Lung (tissue), 12 donors: Measurements from ENCODE around the gene C14orf119. TPM values are rescaled to one million over a fixed set of nuclear protein-coding genes. Genes with fewer than 3 reads are reported as not detected.
A peak's percentile ranks its signal among the peaks of the same experiment; 100 is the strongest.

Source experiments
- ATAC-seq: fragments of 200-7000 bp; cut with Tn5 transposase; one replicate; pipeline ENCODE4 v1.9.1; 2020; ENCODE audit warnings: moderate number of reproducible peaks; ENCODE audit not compliant: insufficient read depth, low FRiP score
- DNase-seq, 3 donors: peaks; one replicate each; pipeline ENCODE4 v3.0.0-alpha.2; 2013 to 2017
- H3K27ac ChIP-seq, 2 donors: one replicate each; pipeline ENCODE4 v1.5.1; 2013; ENCODE audit warnings: mild to moderate bottlenecking in 2 of 2, moderate library complexity in 2 of 2, control low read depth in 1 of 2, inconsistent platforms in 1 of 2, low read depth in 1 of 2, low read length in 1 of 2
- H3K27me3 ChIP-seq, 3 donors: one replicate each; pipeline ENCODE4 v1.5.1; 2013; ENCODE audit warnings: low read length in 2 of 3; ENCODE audit not compliant: control insufficient read depth in 3 of 3, insufficient read depth in 3 of 3
- H3K36me3 ChIP-seq, 4 donors: one replicate each; pipeline ENCODE4 v1.5.1; 2013; ENCODE audit warnings: low read length in 4 of 4, mild to moderate bottlenecking in 1 of 4, moderate library complexity in 1 of 4; ENCODE audit not compliant: control insufficient read depth in 4 of 4, insufficient read depth in 4 of 4
- H3K4me1 ChIP-seq, 5 donors: one replicate each; pipeline ENCODE4 v1.5.1; 2013; ENCODE audit warnings: low read length in 5 of 5, mild to moderate bottlenecking in 2 of 5, moderate library complexity in 1 of 5; ENCODE audit not compliant: control insufficient read depth in 5 of 5, insufficient read depth in 5 of 5
- H3K4me3 ChIP-seq: one replicate; pipeline ENCODE4 v1.5.1; 2013; ENCODE audit warnings: mild to moderate bottlenecking, control low read depth, moderate library complexity
- H3K9ac ChIP-seq, 2 donors: one replicate each; pipeline ENCODE4 v1.5.1; 2013; ENCODE audit warnings: low read length in 2 of 2, control low read depth in 1 of 2; ENCODE audit not compliant: insufficient read depth in 1 of 2
- H3K9me3 ChIP-seq, 4 donors: one replicate each; pipeline ENCODE4 v1.5.1; 2013; ENCODE audit warnings: low read length in 3 of 4, mild to moderate bottlenecking in 1 of 4, moderate library complexity in 1 of 4; ENCODE audit not compliant: control insufficient read depth in 4 of 4, insufficient read depth in 3 of 4
- CTCF ChIP-seq: IDR thresholded peaks from 2 replicates; pipeline ENCODE4 v1.5.1; 2012; ENCODE audit warnings: mild to moderate bottlenecking; ENCODE audit errors: control extremely low read depth, extremely low read depth
- WGBS, 2 donors: extraction: QIAGEN DNeasy Blood & Tissue Kit; methylation state at CpG; one replicate each; pipeline ENCODE4 v1.1.7; 2013; 5-methylcytosine and 5-hydroxymethylcytosine counted together
- polyA plus RNA-seq, 2 donors: library from polyadenylated mRNA; stranded (reverse); fragments of 200-250 nt; gene quantifications; one replicate each; pipeline ENCODE4 v1.2.1, GENCODE V29; 2013
- total RNA-seq, 2 donors: library from RNA; depleted of rRNA in 1 of 2; stranded (reverse); fragments of >200 nt in 1 of 2; gene quantifications; one replicate each; pipeline ENCODE4 v1.2.1, GENCODE V29; 2014 to 2021
- donor health status: control.
- donor health status: control.
- donor health status: Bipolar disorder and iron deficiency.
- donor health status: healthy.
- donor health status: DM: yes; HTN: yes; CAD: no.

The C14orf119 gene
- total and polyA plus RNA-seq, 4 donors: 23.9 to 64.9 (median 41.4) TPM

GRCh38 chr14:23142826-23143225, 47.5 kb downstream of the C14orf119 start:
- H3K4me3 ChIP-seq: no peak overlapping the region
- ATAC-seq (no peak), DNase-seq (no peak)
- no peaks in the 10 kb centered on the region for H3K9me3 ChIP-seq
- H3K36me3 ChIP-seq: peaks cover 0 to 47% (median 23%) of the 10 kb centered on the region in 4 donors
- no peak for TF ChIP-seq CTCF
- H3K27ac ChIP-seq: peak overlapping the region in 1 of 2 donors; percentile 38
- H3K4me1 ChIP-seq: peaks cover 0 to 8% (median 5%) of the 10 kb centered on the region in 5 donors
- no peak overlapping the region for H3K9ac ChIP-seq
- no peaks in the 10 kb centered on the region for H3K27me3 ChIP-seq
- 79 to 84% methylated on average over 4 of the region's 4 CpGs for WGBS, 2 donors

- Histone ChIP-seq H3K4me1 (peaks cover 0 to 6% (median 5%) of the 10 kb centered on the region in 5 donors), H3K9ac (no peak overlapping the region), H3K27ac (no peak overlapping the region), H3K9me3 (no peaks in the 10 kb centered on the region), H3K27me3 (no peaks in the 10 kb centered on the region), H3K4me3 (no peak overlapping the region), H3K36me3 (peaks cover 0 to 46% (median 22%) of the 10 kb centered on the region in 4 donors)
- 85 to 92% methylated on average over 1 of the region's 1 CpG for WGBS, 2 donors
- no peak for TF ChIP-seq CTCF
- no peak for DNase-seq
- ATAC-seq: no peak
Observed at GRCh38 chr14:23143911-23144310, 48.6 kb downstream of the C14orf119 start.

- H3K27me3 ChIP-seq: no peaks in the 10 kb centered on the region
- ATAC-seq (peak; percentile 28), DNase-seq (no peak)
- WGBS, 2 donors: 64 to 75% methylated on average over 4 of the region's 4 CpGs
- H3K9me3 ChIP-seq: no peaks in the 10 kb centered on the region
- H3K9ac ChIP-seq: no peak overlapping the region
- peaks cover 0 to 6% (median 5%) of the 10 kb centered on the region in 5 donors for H3K4me1 ChIP-seq
- peak overlapping the region in 1 of 2 donors; percentile 71 for H3K27ac ChIP-seq
- H3K36me3 ChIP-seq: peaks cover 0 to 46% (median 19%) of the 10 kb centered on the region in 4 donors
- no peak overlapping the region for H3K4me3 ChIP-seq
- TF ChIP-seq CTCF: no peak
Observed at GRCh38 chr14:23145794-23146350, 50.6 kb downstream of the C14orf119 start.
